Gastroesophageal sphincter (tissue), 3 donors: ENCODE results near the gene CDK4.

ENCODE experiments used
- CTCF ChIP-seq, 4 experiments: fragments of 200-600 bp in 2 of 4; fragments of 450-650 bp in 2 of 4; sonication (generic) in 1 of 4; IDR thresholded peaks; one replicate each; pipeline ENCODE4 v1.5.1; 2017 to 2019; ENCODE audit warnings: antibody characterized with exemption in 4 of 4, mild to moderate bottlenecking in 2 of 4, moderate library complexity in 2 of 4
- EP300 ChIP-seq: sonication (generic); formaldehyde crosslinking; IDR thresholded peaks from one replicate; pipeline ENCODE4 v1.6.1; 2017; ENCODE audit warnings: antibody characterized with exemption, mild to moderate bottlenecking
- POLR2A ChIP-seq, 2 donors: fragments of 450-650 bp; IDR thresholded peaks; one replicate each; pipeline ENCODE4 v1.6.1; 2017; ENCODE audit warnings: antibody characterized with exemption in 2 of 2, mild to moderate bottlenecking in 2 of 2, moderate library complexity in 1 of 2

- no peak for TF ChIP-seq POLR2A (IDR thresholded peaks at IDR 0.05)
- TF ChIP-seq EP300, result no peak
- no peak for TF ChIP-seq CTCF (IDR thresholded peaks at IDR 0.05)
Measured at GRCh38 chr12:57781801-57782200, 29.7 kb upstream of the CDK4 start.
